K562 (cell line): ENCODE results near the gene LARP4B. TPM values are rescaled to one million over a fixed set of nuclear protein-coding genes. Genes with fewer than 3 reads are reported as not detected.

Experiments used
- ATAC-seq: fragments of 200-7000 bp; cut with Tn5 transposase; 3 replicates; pipeline ENCODE4 v1.9.1; 2020; ENCODE audit warnings: moderate library complexity
- BruUV-seq: library from RNA; stranded (reverse); fragments of 400-500 nt; replicated peaks from 2 replicates; lab custom pipeline; 2021; lab: Mats Ljungman, UMichigan
- CTCF ChIA-PET: fragments of 300-600 bp; formaldehyde crosslinking; extraction: SDS; loops from one replicate; lab custom pipeline; 2021; ENCODE audit warnings: low intra/inter-chr PET ratio; lab: Yijun Ruan, JAX
- POLR2A ChIA-PET: fragments of 300-600, 350-650 bp; sonication (Branson Sonifier 250); formaldehyde crosslinking; extraction: SDS; loops from one replicate; lab custom pipeline; 2021; ENCODE audit warnings: antibody characterized with exemption, inconsistent platforms; lab: Yijun Ruan, JAX
- DNase-seq, 4 experiments: peaks; one replicate each; pipeline versions ENCODE4 v3.0.0 to v3.0.0-alpha.2; 2011 to 2018; ENCODE audit warnings: low spot score in 3 of 4, mixed read lengths in 3 of 4; ENCODE audit errors: extremely low read depth in 1 of 4
- FAIRE-seq: peaks from 2 replicates; lab custom pipeline; 2011; peaks lifted over from hg19 to GRCh38; lab: Jason Lieb, UNC
- H2AFZ ChIP-seq: 2 replicates; pipeline ENCODE4 v1.6.0; 2011; ENCODE audit warnings: low read depth, low read length, control low read depth, inconsistent platforms
- H3K27ac ChIP-seq: fragments of 200-600 bp; 3 replicates; pipeline ENCODE4 v1.8.0; 2011; ENCODE audit warnings: low read depth, mild to moderate bottlenecking, control low read depth, inconsistent platforms, low read length, moderate library complexity, mixed read lengths; ENCODE audit errors: extremely low read depth
- H3K27me3 ChIP-seq, 2 experiments: fragments of 300-600 bp in 1 of 2; 2 replicates in 1 of 2; 3 replicates in 1 of 2; pipeline versions ENCODE4 v1.6.0 to v1.8.0; 2011; ENCODE audit warnings: inconsistent platforms in 2 of 2, low read length in 2 of 2, mild to moderate bottlenecking in 1 of 2, mixed read lengths in 1 of 2, moderate library complexity in 1 of 2; ENCODE audit not compliant: control insufficient read depth in 2 of 2, insufficient read depth in 2 of 2
- H3K36me3 ChIP-seq: fragments of 300-600 bp; 3 replicates; pipeline ENCODE4 v1.8.0; 2011; ENCODE audit warnings: mild to moderate bottlenecking, low read length, inconsistent platforms; ENCODE audit not compliant: control insufficient read depth, insufficient read depth
- H3K4me1 ChIP-seq, 2 experiments: fragments of 200-600 bp in 1 of 2; replicated peaks in 1 of 2; 2 replicates in 1 of 2; 3 replicates in 1 of 2; pipeline versions ENCODE4 v1.5.1 to v1.8.0; 2011; ENCODE audit warnings: inconsistent platforms in 2 of 2, low read length in 2 of 2, mild to moderate bottlenecking in 1 of 2, mixed read lengths in 1 of 2, moderate library complexity in 1 of 2; ENCODE audit not compliant: control insufficient read depth in 2 of 2, insufficient read depth in 2 of 2
- H3K4me2 ChIP-seq: 2 replicates; pipeline ENCODE4 v1.6.1; 2011; ENCODE audit warnings: low read length, control low read depth, inconsistent platforms, mixed read lengths; ENCODE audit not compliant: insufficient read depth
- H3K4me3 ChIP-seq: fragments of 200-600 bp; sonication (generic), shearing (Covaris generic); 2 replicates; pipeline ENCODE4 v1.5.1; 2016; ENCODE audit warnings: control low read depth, inconsistent platforms
- H3K79me2 ChIP-seq: fragments of 200-600 bp; 3 replicates; pipeline ENCODE4 v1.8.0; 2011; ENCODE audit warnings: low read length, inconsistent platforms; ENCODE audit not compliant: control insufficient read depth, insufficient read depth
- H3K9ac ChIP-seq, 2 experiments: 2 replicates each; pipeline versions ENCODE4 v1.6.0 to v1.6.1; 2011; ENCODE audit warnings: low read depth in 2 of 2, low read length in 2 of 2, control low read depth in 1 of 2, inconsistent platforms in 1 of 2, mild to moderate bottlenecking in 1 of 2, mixed read lengths in 1 of 2; ENCODE audit not compliant: insufficient read depth in 1 of 2
- H3K9me1 ChIP-seq: one replicate; pipeline ENCODE4 v1.6.0; 2011; ENCODE audit warnings: inconsistent platforms, mild to moderate bottlenecking, low read length, moderate library complexity; ENCODE audit not compliant: control insufficient read depth, insufficient read depth
- H3K9me3 ChIP-seq: replicated peaks from 2 replicates; pipeline ENCODE4 v1.5.1; 2011; ENCODE audit warnings: low read depth, low read length, inconsistent platforms; ENCODE audit not compliant: control insufficient read depth, insufficient read depth
- H4K20me1 ChIP-seq: replicated peaks from 2 replicates; pipeline ENCODE4 v1.6.1; 2011; ENCODE audit warnings: low read length, inconsistent platforms, mixed read lengths; ENCODE audit not compliant: control insufficient read depth, insufficient read depth
- CLOCK ChIP-seq: fragments of 250-450 bp; sonication (Bioruptor Pico); IDR thresholded peaks from 2 replicates; pipeline ENCODE4 v1.4.0; 2020; ENCODE audit warnings: mild to moderate bottlenecking, moderate library complexity, borderline replicate concordance
- MCM7 ChIP-seq, 2 experiments: fragments of 450-650 bp; IDR thresholded peaks; 2 replicates each; pipeline ENCODE4 v1.6.1; 2016 to 2018
- PCBP1 ChIP-seq: fragments of 200-400 bp; formaldehyde crosslinking; IDR thresholded peaks from 2 replicates; pipeline ENCODE4 v1.6.1; 2018; ENCODE audit warnings: mild to moderate bottlenecking, low read depth, low read length; ENCODE audit not compliant: poor library complexity, severe bottlenecking
- RFX1 ChIP-seq: fragments of 450-650 bp; IDR thresholded peaks from 2 replicates; pipeline ENCODE4 v1.6.1; 2016; ENCODE audit warnings: mild to moderate bottlenecking, moderate library complexity
- SAFB2 ChIP-seq: fragments of 200-400 bp; formaldehyde crosslinking; IDR thresholded peaks from 2 replicates; pipeline ENCODE4 v1.6.1; 2018; ENCODE audit warnings: borderline replicate concordance, low read length, low read depth, moderate library complexity; ENCODE audit not compliant: severe bottlenecking
- ZBTB7A ChIP-seq: IDR thresholded peaks from 2 replicates; pipeline ENCODE4 v1.6.1; 2011; ENCODE audit warnings: low read depth, mild to moderate bottlenecking, low read length, moderate library complexity, borderline replicate concordance; ENCODE audit not compliant: control insufficient read depth
- ZBTB9 ChIP-seq: fragments of 450-650 bp; formaldehyde crosslinking; IDR thresholded peaks from 2 replicates; pipeline ENCODE4 v1.4.0; 2020; ENCODE audit warnings: mild to moderate bottlenecking, moderate library complexity
- ZHX1 ChIP-seq: fragments of 150-350 bp; conservative IDR thresholded peaks from 2 replicates; pipeline ENCODE4 v1.6.1; 2014; ENCODE audit warnings: low read length
- ZNF280A ChIP-seq: fragments of 450-650 bp; IDR thresholded peaks from 2 replicates; pipeline ENCODE4 v1.6.1; 2018; ENCODE audit warnings: mild to moderate bottlenecking, low read depth; ENCODE audit not compliant: partially characterized antibody
- WGBS: fragments of 100-300 bp; shearing (Covaris generic); methylation state at CpG from one replicate; pipeline ENCODE4 v1.1.6; 2016; ENCODE audit warnings: low coverage, mixed read lengths; ENCODE audit not compliant: insufficient coverage; ENCODE audit errors: missing lambda C conversion rate; 5-methylcytosine and 5-hydroxymethylcytosine counted together
- in situ Hi-C: fragments of 300-500 bp; cut with MboI; formaldehyde crosslinking; loops from 4 replicates; pipeline ENCODE4 v1.15.0; 2018; ENCODE audit warnings: inconsistent platforms, mixed read lengths
- intact Hi-C: fragments of 100-400 bp; cut with micrococcal nuclease; formaldehyde crosslinking; loops from 2 replicates; pipeline ENCODE4 v1.14.2; 2022
- polyA plus RNA-seq, 8 experiments: library from polyadenylated mRNA; depleted of rRNA in 4 of 8; stranded (reverse) in 5 of 8; unstranded in 3 of 8; fragments of >200 nt; fragmentation: Nextera tagmentation in 2 of 8; fragmentation: Illumina TruSeq in 1 of 8; extraction: Ambion mirVana in 2 of 8; extraction: Trizol in 1 of 8; gene quantifications; 2 replicates each; pipeline versions ENCODE4 v1.2.1 to v1.2.3, GENCODE V29; 2011 to 2014; ENCODE audit warnings: inconsistent platforms in 1 of 8, missing spikeins in 1 of 8
- total RNA-seq, 7 experiments: library from RNA; depleted of rRNA in 6 of 7; stranded (reverse); fragments of >200 nt in 6 of 7; fragmentation: Illumina TruSeq in 2 of 7; extraction: Trizol in 2 of 7; gene quantifications; 2 replicates each; pipeline versions ENCODE4 v1.2.1 to v1.2.3, GENCODE V29; 2011 to 2021; ENCODE audit warnings: low replicate concordance in 1 of 7

LARP4B gene
- total and polyA plus RNA-seq, 9 of the 15 experiments (the other 6 are each of a cell fraction or from before 2014, with no cell fraction given), result 11.8 to 130 (median 42.6) TPM

- no peak for TF ChIP-seq ZHX1
Measured at GRCh38 chr10:815338-816090, 116.0 kb downstream of the LARP4B start (continued).

- Histone ChIP-seq H3K9me3 (no peaks in the 10 kb centered on the region), H3K27ac (no peak overlapping the region), H2AFZ (no peak overlapping the region), H3K79me2 (no peaks in the 10 kb centered on the region), H3K4me3 (no peak overlapping the region), H3K9ac (no peak overlapping the region; a peak in 1 of 4 replicates), H3K9me1 (no peaks in the 10 kb centered on the region), H3K27me3 (no peaks in the 10 kb centered on the region), H3K36me3 (peaks cover 93% of the 10 kb centered on the region), H3K4me2 (no peak overlapping the region), H3K4me1 (peaks cover 0 to under 1% of the 10 kb centered on the region in 2 experiments; a peak in 1 of 5 replicates), H4K20me1 (no peaks in the 10 kb centered on the region)
- intact Hi-C loops (no loop called here), in situ Hi-C loops (no loop called here)
- ChIA-PET CTCF (no interaction called here), POLR2A (no interaction called here)
- 98% methylated on average over 34 of the region's 34 CpGs for WGBS
- ATAC-seq (no peak), DNase-seq (no peak), FAIRE-seq (no peak)
- no TSS peak for BruUV-seq
- TF ChIP-seq PCBP1 (no peak), ZBTB7A (no peak), ZNF280A (no peak), RFX1 (no peak), MCM7 (IDR thresholded peaks at IDR 0.05) (no peak), ZBTB9 (CRISPR knock-in tag) (no peak), SAFB2 (no peak), CLOCK (no peak)
Measured at GRCh38 chr10:814536-815302, 116.8 kb downstream of the LARP4B start.
